NCI-H774 (cell line): ENCODE measurements around the gene SLC6A11.

Experiments used
- DNase-seq: peaks from one replicate; lab custom pipeline; 2025; lab: John Stamatoyannopoulos, UW

The SLC6A11 gene

DNA sequence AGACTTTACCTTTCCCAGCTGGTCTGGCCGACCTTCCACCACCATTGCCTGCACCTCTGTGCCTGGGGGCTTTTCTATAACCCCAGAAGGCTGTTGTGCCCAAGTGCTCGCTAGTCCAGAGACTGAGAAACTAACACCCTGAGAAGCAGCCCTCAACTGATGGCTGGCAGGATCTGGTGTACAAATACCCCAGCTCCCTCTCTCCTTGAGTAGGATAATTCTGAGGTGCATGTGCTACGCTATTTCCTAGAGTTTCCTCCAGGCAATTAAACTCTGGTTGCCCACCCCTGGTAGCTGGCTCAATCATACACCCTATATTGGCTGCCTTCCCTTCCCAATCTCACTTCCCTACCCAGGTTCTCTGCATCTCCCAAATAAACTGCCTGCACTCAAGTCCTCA is 165.0 kb downstream of the SLC6A11 start:
- DNase-seq = no peak

DNA sequence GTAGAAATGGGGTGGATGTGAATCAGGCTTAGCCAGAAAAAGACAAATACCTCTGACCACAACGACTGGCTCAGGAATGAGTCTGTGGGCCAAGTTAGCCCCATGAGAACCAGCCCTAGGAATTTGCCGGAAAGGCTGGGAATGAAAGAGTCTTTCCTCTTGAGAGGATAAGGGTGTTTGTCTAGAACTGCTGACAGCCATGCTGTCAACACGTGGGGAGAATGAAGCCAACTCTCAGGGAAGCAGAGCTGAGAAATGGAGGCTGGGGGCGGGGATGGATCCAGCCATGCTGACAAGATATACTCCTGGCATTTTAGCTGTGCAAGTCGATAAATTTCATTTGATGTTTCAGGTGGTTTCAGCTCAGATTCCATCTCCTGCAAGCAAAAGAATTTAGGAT is 165.9 kb downstream of the SLC6A11 start:
- no peak for DNase-seq

GRCh38 chr3:10982782-10983181 is 166.8 kb downstream of the SLC6A11 start:
- DNase-seq = no peak

DNA sequence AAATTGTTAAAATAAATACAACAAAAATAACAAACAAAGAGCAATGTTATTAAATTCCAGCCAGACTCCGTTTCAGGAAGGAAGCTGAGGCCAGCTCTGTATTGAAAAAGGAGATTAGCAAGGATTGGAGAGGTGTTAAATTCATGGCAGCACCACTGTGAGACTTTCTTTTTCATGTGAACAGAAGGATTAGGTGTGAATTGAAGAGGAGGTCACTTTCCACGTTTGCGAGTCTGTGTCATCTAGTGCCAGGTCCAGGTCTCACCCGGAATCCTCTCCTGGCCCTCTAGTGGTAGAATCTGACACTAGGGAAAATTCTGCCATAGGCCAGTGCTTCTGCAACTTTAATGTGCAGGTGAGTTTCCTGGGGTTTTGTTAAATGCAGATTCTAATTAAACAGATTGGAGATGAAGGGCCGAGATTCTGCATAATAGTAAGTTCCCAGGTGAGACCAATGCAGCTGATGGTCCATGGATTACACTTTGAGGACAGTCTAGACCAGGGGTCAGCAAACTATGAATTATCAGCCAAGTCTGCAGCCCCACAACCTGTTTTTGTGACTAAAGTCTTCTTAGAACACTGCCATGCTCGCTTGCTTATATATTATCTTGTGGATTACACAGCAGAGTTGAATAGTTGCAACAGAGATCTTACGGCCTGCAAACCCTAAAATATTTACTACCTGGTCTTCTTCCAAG is 167.3 kb downstream of the SLC6A11 start:
- no peak for DNase-seq

DNA sequence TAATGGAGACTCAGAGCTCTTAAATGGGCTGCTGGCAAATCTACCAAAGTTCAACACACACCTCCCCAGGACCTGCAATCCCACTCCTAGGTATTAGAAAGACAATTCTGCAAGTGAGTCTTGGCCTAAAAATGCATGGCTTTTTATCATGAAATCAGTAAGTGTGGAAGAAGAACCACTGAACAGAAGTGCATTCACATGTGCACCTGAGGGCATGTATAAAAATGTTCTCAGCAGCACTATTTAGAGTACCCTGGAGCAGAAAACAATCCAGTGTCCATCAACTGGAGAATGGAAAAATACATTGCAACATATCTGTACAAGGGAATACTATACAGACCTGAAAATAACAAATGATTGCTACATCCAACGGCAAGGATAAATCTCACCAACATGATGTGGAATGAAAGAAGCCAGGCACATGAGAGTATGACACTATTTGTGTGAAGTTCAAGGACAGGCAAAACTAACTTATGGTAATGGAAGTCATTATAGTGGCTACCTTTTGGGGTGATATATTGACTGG is 168.4 kb downstream of the SLC6A11 start:
- no peak for DNase-seq

DNA sequence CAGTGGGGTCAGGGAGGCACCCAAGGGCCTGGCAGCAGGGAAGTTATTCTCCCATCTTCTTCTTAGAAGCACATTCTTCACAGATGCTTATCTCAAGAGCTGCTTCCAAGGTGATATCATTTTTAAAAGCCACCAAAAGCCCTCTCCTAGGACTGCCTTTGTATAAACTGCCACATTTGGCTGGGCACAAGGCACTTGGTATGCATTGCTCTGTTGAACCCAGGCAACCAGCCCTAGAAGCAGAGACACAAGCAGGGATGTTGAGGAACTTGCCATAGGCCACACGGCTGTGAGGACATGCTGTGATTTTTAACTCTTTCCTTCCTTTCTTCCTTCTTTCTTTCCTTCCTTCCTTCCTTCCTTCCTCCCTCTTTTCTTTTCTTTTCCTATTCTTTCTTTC is 169.2 kb downstream of the SLC6A11 start:
- no peak for DNase-seq

GRCh38 chr3:10986592-10986991 is 170.6 kb downstream of the SLC6A11 start:
- DNase-seq = no peak

DNA sequence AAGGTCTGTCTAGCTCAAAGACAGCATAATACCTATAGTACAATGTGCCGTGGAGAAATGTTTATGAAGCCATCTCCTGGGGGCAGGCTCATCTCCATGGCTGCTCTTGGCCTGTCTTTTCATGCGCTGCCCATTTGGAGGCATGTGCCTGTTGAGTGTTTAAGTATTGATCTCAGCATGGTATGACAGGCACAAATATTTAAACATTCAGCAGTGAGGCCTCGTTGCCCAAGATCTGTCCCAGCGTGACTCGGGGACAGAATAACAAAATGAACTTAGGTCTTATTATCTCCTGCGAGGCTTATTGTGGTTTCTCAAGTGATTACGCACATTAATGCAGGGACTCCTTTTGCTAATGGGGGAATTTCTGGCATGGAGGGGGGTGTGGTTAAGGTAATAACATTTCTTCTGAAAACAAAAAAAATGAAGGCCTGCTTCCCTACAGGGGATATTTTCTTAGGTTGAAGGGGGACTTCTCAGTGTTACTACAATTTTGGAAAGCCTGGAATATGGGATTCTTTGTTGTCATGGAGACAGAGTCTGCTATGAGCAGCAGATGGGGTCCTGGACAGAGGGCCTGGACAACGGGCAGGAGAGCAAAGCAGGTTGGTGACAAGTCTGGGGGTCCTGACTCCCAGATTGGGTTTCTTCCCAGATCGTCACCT is 172.1 kb downstream of the SLC6A11 start:
- no peak for DNase-seq

GRCh38 chr3:10988991-10989484 is 173.0 kb downstream of the SLC6A11 start:
- no peak for DNase-seq
